Ovary (tissue), 9 donors: ENCODE results near the gene DIPK1C. TPM values are rescaled to one million over a fixed set of nuclear protein-coding genes. Genes with fewer than 3 reads are reported as not detected.

Source experiments
- DNase-seq, 5 donors: peaks; one replicate each; pipeline ENCODE4 v3.0.0-alpha.2; 2019 to 2020
- H3K27ac ChIP-seq, 2 donors: fragments of 200-600 bp; one replicate each; pipeline versions ENCODE4 v1.5.1 to v1.8.0; 2019 to 2022
- H3K27me3 ChIP-seq: fragments of 200-600 bp; one replicate; pipeline ENCODE4 v1.8.0; 2022
- H3K36me3 ChIP-seq: fragments of 200-600 bp; sonication (generic); one replicate; pipeline ENCODE4 v1.5.1; 2019
- H3K4me1 ChIP-seq: one replicate; pipeline ENCODE4 v1.8.1; 2013; ENCODE audit warnings: mild to moderate bottlenecking, moderate library complexity; ENCODE audit not compliant: insufficient read depth
- H3K4me3 ChIP-seq: fragments of 200-600 bp; sonication (generic); one replicate; pipeline ENCODE4 v1.5.1; 2017
- H3K9me3 ChIP-seq, 2 donors: fragments of 200-600 bp in 1 of 2; sonication (generic) in 1 of 2; one replicate each; pipeline versions ENCODE4 v1.5.1 to v1.8.1; 2013 to 2019; ENCODE audit warnings: mild to moderate bottlenecking in 1 of 2, moderate library complexity in 1 of 2
- CTCF ChIP-seq, 3 donors: fragments of 450-650 bp in 2 of 3; fragments of 200-600 bp in 1 of 3; IDR thresholded peaks; one replicate each; pipeline versions ENCODE4 v1.5.1 to v1.8.0; 2016 to 2022; ENCODE audit warnings: antibody characterized with exemption in 3 of 3, mild to moderate bottlenecking in 1 of 3
- EP300 ChIP-seq: sonication (generic); formaldehyde crosslinking; IDR thresholded peaks from one replicate; pipeline ENCODE4 v1.6.1; 2017; ENCODE audit warnings: antibody characterized with exemption
- POLR2A ChIP-seq: fragments of 450-650 bp; IDR thresholded peaks from one replicate; pipeline ENCODE4 v1.6.1; 2017; ENCODE audit warnings: antibody characterized with exemption, mild to moderate bottlenecking, moderate library complexity
- WGBS, 3 donors: extraction: QIAGEN DNeasy Blood & Tissue Kit in 1 of 3; methylation state at CpG; one replicate each; pipeline versions ENCODE4 v1.1.5 to v1.1.7; 2013 to 2017; 5-methylcytosine and 5-hydroxymethylcytosine counted together
- intact Hi-C, 4 donors: fragments of 100-400 bp; cut with DNase I; formaldehyde crosslinking; loops; one replicate each; pipeline versions ENCODE4 v1.11.0 to v1.15.1; 2022 to 2023
- polyA plus RNA-seq, 2 donors: library from polyadenylated mRNA; stranded (reverse); fragments of 200-250 nt in 1 of 2; fragments of 350-450 nt in 1 of 2; fragmentation: Illumina TruSeq in 1 of 2; extraction: RNeasy Lipid Tissue Mini Kit (QIAGEN cat#74804) in 1 of 2; gene quantifications; one replicate each; pipeline ENCODE4 v1.2.3, GENCODE V29; 2013 to 2014
- total RNA-seq, 7 donors: library from RNA; depleted of rRNA in 2 of 7; stranded (reverse); fragments of >200 nt in 2 of 7; fragmentation: NEBNext Ultra II Directional in 3 of 7; extraction: Animal tissue kit (Norgen Biotek cat#: 25700) in 3 of 7; gene quantifications; one replicate each; pipeline versions ENCODE4 v1.1.0 to v1.2.4, GENCODE V29; 2016 to 2023
- donor health status: DM: no; HTN: no; CAD: no; lungs with moderate emphysema.
- donor health status: DM: no; HTN: no; CAD: no.
- donor health status: Bipolar disorder and iron deficiency.
- donor health status: DM: yes; HTN: yes; CAD: no.
- donor health status: DM: no; HTN: no; CAD: no.
- donor health status: DM: yes; HTN: yes; CAD: no.

DIPK1C gene
- total and polyA plus RNA-seq, 9 donors: 0.04 to 0.17 (median 0.05) TPM; not detected in 6

GRCh38 chr18:74445585-74445984, 11.5 kb downstream of the DIPK1C start:
- Histone ChIP-seq H3K4me1 (no peaks in the 10 kb centered on the region), H3K36me3 (no peaks in the 10 kb centered on the region), H3K4me3 (no peak overlapping the region), H3K27me3 (no peaks in the 10 kb centered on the region), H3K9me3 (no peaks in the 10 kb centered on the region), H3K27ac (no peak overlapping the region)
- TF ChIP-seq EP300: no peak
- TF ChIP-seq CTCF (IDR thresholded peaks at IDR 0.05): no peak
- TF ChIP-seq POLR2A: no peak
- intact Hi-C loops: no loop called here
- no peak for DNase-seq
- WGBS, 3 donors: 77 to 79% (median 78%) methylated on average over 14 of the region's 14 CpGs

- H3K4me3 ChIP-seq: no peak overlapping the region
- DNase-seq: no peak
- H3K9me3 ChIP-seq: no peaks in the 10 kb centered on the region
- no peaks in the 10 kb centered on the region for H3K27me3 ChIP-seq
- intact Hi-C loops: no loop called here
- no peaks in the 10 kb centered on the region for H3K4me1 ChIP-seq
- no peak overlapping the region for H3K27ac ChIP-seq
- WGBS, 3 donors: 83 to 95% (median 90%) methylated on average over 3 of the region's 3 CpGs
- TF ChIP-seq POLR2A: no peak
- no peak for TF ChIP-seq EP300
- no peak for TF ChIP-seq CTCF (IDR thresholded peaks at IDR 0.05)
- no peaks in the 10 kb centered on the region for H3K36me3 ChIP-seq
Observed at GRCh38 chr18:74444104-74444503, 13.0 kb downstream of the DIPK1C start.

GRCh38 chr18:74440808-74441427, 16.2 kb downstream of the DIPK1C start:
- no peak overlapping the region for H3K27ac ChIP-seq
- 90 to 93% (median 91%) methylated on average over 9 of the region's 9 CpGs for WGBS, 3 donors
- DNase-seq: no peak
- H3K4me1 ChIP-seq: no peaks in the 10 kb centered on the region
- H3K36me3 ChIP-seq: no peaks in the 10 kb centered on the region
- TF ChIP-seq EP300 (no peak), POLR2A (no peak)
- intact Hi-C loops: no loop called here
- H3K9me3 ChIP-seq: no peaks in the 10 kb centered on the region
- no peak overlapping the region for H3K4me3 ChIP-seq
- no peaks in the 10 kb centered on the region for H3K27me3 ChIP-seq

GRCh38 chr18:74438091-74438490, 19.0 kb downstream of the DIPK1C start:
- intact Hi-C loops: no loop called here
- TF ChIP-seq EP300: no peak
- TF ChIP-seq CTCF (IDR thresholded peaks at IDR 0.05): no peak
- TF ChIP-seq POLR2A: no peak
- Histone ChIP-seq H3K4me1 (no peaks in the 10 kb centered on the region), H3K36me3 (no peaks in the 10 kb centered on the region), H3K9me3 (no peaks in the 10 kb centered on the region), H3K27ac (no peak overlapping the region), H3K4me3 (no peak overlapping the region), H3K27me3 (no peaks in the 10 kb centered on the region)
- WGBS, 3 donors: 88 to 92% (median 91%) methylated on average over 6 of the region's 6 CpGs
- DNase-seq: no peak

- Histone ChIP-seq H3K4me3 (no peak overlapping the region), H3K9me3 (no peaks in the 10 kb centered on the region), H3K27me3 (no peaks in the 10 kb centered on the region), H3K27ac (no peak overlapping the region), H3K4me1 (no peaks in the 10 kb centered on the region), H3K36me3 (no peaks in the 10 kb centered on the region)
- intact Hi-C loops: no loop called here
- no peak for DNase-seq
- 59 to 66% (median 63%) methylated on average over 14 of the region's 14 CpGs for WGBS, 3 donors
- TF ChIP-seq CTCF (IDR thresholded peaks at IDR 0.05) (no peak), POLR2A (no peak), EP300 (no peak)
Observed at GRCh38 chr18:74436158-74436769, 20.8 kb downstream of the DIPK1C start.
